T-helper 9 cell (primary cell): Measurements from ENCODE around the gene YIPF7.

Experiments used
- DNase-seq: peaks from one replicate; pipeline ENCODE4 v3.0.0-alpha.2; 2020

YIPF7 gene

GRCh38 chr4:44616621-44617020 lies 34.8 kb downstream of the YIPF7 start:
- no peak for DNase-seq

GRCh38 chr4:44583393-44583792 lies 68.0 kb downstream of the YIPF7 start:
- no peak for DNase-seq

- DNase-seq: no peak
Observed at GRCh38 chr4:44580231-44580630, 71.2 kb downstream of the YIPF7 start.

GRCh38 chr4:44578954-44579353 lies 72.5 kb downstream of the YIPF7 start:
- DNase-seq: no peak
